Measurements from ENCODE around the gene CTNNAL1.

Gene CTNNAL1

GRCh38 chr9:108933718-108934322 lies 79.5 kb downstream of the CTNNAL1 start, which contains the start of gene ELP1 (continued):
- no peak for TF ChIP-seq ZNF558 (tag by site-specific recombination; IDR thresholded peaks at IDR 0.05)
- TF ChIP-seq ZNF248 (tag by site-specific recombination; IDR thresholded peaks at IDR 0.05) = no peak
- no peak for TF ChIP-seq ZNF404 (tag by site-specific recombination; IDR thresholded peaks at IDR 0.05)
- TF ChIP-seq ZNF645 (tag by site-specific recombination; IDR thresholded peaks at IDR 0.05) = no peak
- TF ChIP-seq MZF1 (tag by site-specific recombination; IDR thresholded peaks at IDR 0.05; ENCODE audit: borderline replicate concordance) = no peak; the same call in 1 of the 2 replicates
- TF ChIP-seq ZNF280D (tag by site-specific recombination; IDR thresholded peaks at IDR 0.05) = no peak
- TF ChIP-seq ZNF202 (tag by site-specific recombination; IDR thresholded peaks at IDR 0.05; ENCODE audit: borderline replicate concordance) = no peak
- TF ChIP-seq ZNF221 (tag by site-specific recombination; IDR thresholded peaks at IDR 0.05; ENCODE audit: borderline replicate concordance) = no peak
- TF ChIP-seq ZNF148 (tag by site-specific recombination; IDR thresholded peaks at IDR 0.05; ENCODE audit: borderline replicate concordance) = no peak
- no peak for TF ChIP-seq ZNF530 (tag by site-specific recombination; IDR thresholded peaks at IDR 0.05; ENCODE audit: low read depth)
- TF ChIP-seq ZNF24 (tag by site-specific recombination; IDR thresholded peaks at IDR 0.05) = no peak
- no peak for TF ChIP-seq ZSCAN23 (tag by site-specific recombination; IDR thresholded peaks at IDR 0.05)
- TF ChIP-seq ZNF580 (tag by site-specific recombination; IDR thresholded peaks at IDR 0.05) = no peak
- TF ChIP-seq ZNF223 (tag by site-specific recombination; IDR thresholded peaks at IDR 0.05) = no peak
- peak; percentile 68 for TF ChIP-seq ZBTB26 (tag by site-specific recombination; optimal IDR thresholded peaks at IDR 0.05)
- TF ChIP-seq ZFP69B (tag by site-specific recombination; IDR thresholded peaks at IDR 0.05) = peak; percentile 51; the same call in 1 of the 2 replicates
- no peak for TF ChIP-seq ZNF658 (tag by site-specific recombination; IDR thresholded peaks at IDR 0.05)
- TF ChIP-seq PBX3 (CRISPR knock-in tag; IDR thresholded peaks at IDR 0.05) = no peak
- no peak for TF ChIP-seq ZNF776 (tag by site-specific recombination; IDR thresholded peaks at IDR 0.05; ENCODE audit: borderline replicate concordance)
- peak; percentile 45; the same call in 1 of the 2 replicates for TF ChIP-seq ZNF692 (tag by site-specific recombination; IDR thresholded peaks at IDR 0.05)
- TF ChIP-seq ZNF423 (tag by site-specific recombination; IDR thresholded peaks at IDR 0.05) = 0 out of 2 replicates have a peak, but pooled peaks have one; percentile 13
- TF ChIP-seq ZNF350 (tag by site-specific recombination; IDR thresholded peaks at IDR 0.05) = no peak
- TF ChIP-seq ZNF626 (tag by site-specific recombination; IDR thresholded peaks at IDR 0.05) = no peak
- TF ChIP-seq IKZF3 (tag by site-specific recombination; IDR thresholded peaks at IDR 0.05) = peak; percentile 62; the same call in 1 of the 2 replicates
- TF ChIP-seq ZNF324 (tag by site-specific recombination; IDR thresholded peaks at IDR 0.05) = peak; percentile 59; the same call in 1 of the 2 replicates
- no peak for TF ChIP-seq ZNF488 (tag by site-specific recombination; IDR thresholded peaks at IDR 0.05)
